GM19351 (cell line): ENCODE results near the gene CHST14.

Experiments used
- ATAC-seq: cut with Tn5 transposase; IDR thresholded peaks from one replicate; pipeline ENCODE4 v1.9.1; 2021; ENCODE audit warnings: mild to moderate bottlenecking, moderate library complexity; ENCODE audit not compliant: unreplicated experiment

CHST14 gene, protein sequence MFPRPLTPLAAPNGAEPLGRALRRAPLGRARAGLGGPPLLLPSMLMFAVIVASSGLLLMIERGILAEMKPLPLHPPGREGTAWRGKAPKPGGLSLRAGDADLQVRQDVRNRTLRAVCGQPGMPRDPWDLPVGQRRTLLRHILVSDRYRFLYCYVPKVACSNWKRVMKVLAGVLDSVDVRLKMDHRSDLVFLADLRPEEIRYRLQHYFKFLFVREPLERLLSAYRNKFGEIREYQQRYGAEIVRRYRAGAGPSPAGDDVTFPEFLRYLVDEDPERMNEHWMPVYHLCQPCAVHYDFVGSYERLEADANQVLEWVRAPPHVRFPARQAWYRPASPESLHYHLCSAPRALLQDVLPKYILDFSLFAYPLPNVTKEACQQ

DNA sequence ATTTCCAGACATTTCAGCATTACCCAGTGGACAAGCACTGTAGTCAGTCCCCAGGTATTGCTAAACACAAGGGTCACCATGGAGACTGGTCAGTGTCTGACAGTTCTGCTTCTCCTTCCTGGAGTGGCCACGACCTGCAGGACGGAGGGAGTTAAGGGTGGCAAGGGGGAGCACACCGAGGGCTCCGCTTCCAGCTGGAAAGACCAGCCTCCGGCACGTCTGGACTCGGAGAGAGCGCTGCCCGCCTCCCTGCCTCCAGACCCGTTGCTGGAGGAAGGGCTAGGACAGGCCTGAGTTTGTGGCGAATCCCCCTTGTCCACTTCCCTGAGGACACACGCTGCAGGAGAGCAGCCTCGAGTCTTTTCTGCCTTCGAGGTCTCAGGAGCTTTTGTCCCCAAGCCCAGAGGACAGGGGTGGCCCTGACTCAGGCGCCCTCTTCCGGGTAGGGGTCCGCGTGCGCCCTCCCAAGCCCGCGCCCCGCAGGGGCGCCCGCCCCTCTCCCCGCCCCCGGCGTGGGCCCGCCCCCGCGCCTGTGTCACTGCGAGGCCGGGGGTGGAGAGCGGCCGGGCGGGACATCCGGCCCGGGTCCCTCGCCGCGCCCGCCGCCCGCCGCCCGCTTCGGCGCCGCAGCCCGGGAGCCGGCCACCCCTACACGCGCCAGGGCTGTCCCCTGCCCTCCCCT, at the start of gene CHST14:
CHST14 (plus strand) TSS at position 562 of the 682 bp plus-strand sequence. CDS start 230 bp downstream, outside the sequence.
- peak; percentile 72 for ATAC-seq

DNA sequence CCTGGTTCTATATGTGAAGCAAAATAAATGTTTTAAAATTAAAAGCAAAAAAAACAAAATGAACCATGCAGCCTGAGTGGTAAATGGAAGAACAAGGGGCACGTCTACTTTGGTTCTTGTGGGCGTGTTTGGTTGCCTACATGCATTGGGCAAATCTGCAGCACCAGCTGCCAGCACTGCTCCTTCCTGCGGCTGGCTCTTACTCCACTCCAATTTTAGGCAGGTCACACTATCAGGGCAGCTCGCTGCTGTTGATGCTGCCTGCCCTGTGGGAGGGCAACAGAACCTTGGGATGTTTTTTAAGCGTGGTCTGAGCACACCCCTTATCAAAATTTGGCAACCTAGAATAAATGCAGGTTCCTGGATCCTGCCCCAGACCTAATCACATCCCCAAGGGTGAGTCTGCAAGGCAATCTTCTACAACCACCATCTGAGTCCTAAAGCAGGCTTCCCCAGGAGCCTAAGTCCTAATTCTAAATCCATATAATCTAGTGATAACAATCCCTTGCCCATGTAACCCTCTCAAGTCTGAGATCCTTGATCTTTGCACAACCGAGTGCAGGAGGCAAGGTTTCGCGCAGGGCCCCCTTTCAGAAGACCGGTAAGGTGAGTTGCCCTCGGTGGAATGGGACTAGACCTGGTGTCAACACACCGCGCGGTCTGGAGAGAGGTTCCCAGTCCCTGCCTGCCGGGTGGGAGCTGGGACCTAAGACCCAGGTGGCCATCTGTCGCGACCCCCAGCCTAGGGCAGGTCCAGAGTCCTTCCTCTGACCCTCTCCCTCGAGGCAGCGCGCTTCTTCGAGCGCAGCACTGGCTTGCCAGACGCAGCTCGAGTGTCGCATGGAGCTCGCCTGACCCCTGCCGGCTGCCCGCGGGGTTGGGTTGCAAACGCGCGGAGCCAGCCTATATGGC, 49.3 kb upstream of the CHST14 start:
- ATAC-seq, result peak; percentile 79

GRCh38 chr15:40424483-40425115, 46.2 kb upstream of the CHST14 start:
- ATAC-seq, result no peak

DNA sequence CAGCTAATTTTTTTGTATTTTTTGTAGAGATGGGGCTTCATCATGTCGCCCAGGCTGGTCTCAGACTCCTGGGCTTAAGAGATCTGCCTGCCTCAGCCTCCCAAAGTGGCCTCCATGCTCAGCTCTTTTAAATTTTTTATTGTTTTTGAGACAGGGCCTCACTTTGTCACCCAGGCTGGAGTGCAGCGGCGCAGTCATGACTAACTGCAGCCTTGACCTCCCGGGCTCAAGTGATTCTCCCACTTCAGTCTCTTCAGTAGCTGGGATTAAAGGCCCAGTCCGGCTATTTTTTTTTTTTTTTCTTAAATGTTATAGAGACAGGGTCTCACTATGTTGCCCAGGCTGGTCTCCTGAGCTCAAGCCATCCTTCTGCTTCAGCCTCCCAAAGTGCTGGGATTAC, 45.1 kb upstream of the CHST14 start:
- no peak for ATAC-seq

- no peak for ATAC-seq
These were observed 43.6 kb upstream of the CHST14 start for GRCh38 chr15:40427188-40427587.

- ATAC-seq, result no peak
These were observed 42.6 kb upstream of the CHST14 start for GRCh38 chr15:40428185-40428584.

GRCh38 chr15:40429068-40429710, 41.6 kb upstream of the CHST14 start:
- ATAC-seq, result no peak

DNA sequence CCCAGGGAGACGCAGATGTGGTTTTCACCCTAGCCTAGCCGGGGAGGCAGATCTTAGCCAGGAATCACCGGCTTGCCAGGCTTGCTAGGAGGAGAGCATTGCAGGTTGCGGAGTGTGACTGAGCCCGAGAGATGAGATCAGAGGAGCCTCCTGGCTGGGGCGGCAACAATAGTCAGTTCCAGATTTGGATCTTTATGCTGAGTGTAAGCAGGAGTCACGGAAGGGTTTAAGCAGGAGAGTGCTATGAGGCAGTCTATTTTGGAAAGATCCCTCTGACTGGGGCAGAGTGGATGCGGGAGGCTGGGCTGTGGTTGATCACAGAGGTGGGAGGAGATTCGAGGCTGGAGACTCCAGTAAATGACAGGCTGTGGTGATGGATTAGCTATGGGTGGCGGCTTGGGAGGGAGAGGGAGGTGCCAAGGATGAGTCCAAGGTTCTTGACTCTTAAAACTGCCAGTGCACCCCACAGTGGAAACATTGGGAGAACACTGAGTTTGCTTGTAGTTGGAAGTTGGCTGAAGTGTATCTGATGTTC, 40.4 kb upstream of the CHST14 start:
- no peak for ATAC-seq

- no peak for ATAC-seq
These were observed 35.6 kb upstream of the CHST14 start for GRCh38 chr15:40435023-40435709.

DNA sequence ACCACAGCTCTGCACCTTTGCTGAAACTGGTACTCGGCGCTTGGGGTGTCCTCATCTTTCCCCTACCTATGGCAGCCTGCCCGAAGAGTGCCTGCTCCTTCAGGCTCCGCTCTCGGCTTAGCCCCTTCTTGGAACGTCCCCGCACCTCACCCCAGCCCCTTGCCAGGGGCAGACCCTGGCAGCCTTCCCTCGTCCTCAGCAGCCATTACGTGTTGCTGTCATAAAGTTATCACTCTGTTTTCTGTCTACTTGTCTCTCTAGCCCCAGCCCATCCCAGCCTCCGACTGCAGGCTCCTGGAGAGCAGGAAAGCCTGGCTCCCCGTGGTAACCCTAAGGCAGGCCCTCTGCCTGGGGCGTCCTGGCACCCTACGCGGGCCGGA, 35.1 kb upstream of the CHST14 start:
- no peak for ATAC-seq

- no peak for ATAC-seq
These were observed 34.5 kb upstream of the CHST14 start for GRCh38 chr15:40436116-40436891.

DNA sequence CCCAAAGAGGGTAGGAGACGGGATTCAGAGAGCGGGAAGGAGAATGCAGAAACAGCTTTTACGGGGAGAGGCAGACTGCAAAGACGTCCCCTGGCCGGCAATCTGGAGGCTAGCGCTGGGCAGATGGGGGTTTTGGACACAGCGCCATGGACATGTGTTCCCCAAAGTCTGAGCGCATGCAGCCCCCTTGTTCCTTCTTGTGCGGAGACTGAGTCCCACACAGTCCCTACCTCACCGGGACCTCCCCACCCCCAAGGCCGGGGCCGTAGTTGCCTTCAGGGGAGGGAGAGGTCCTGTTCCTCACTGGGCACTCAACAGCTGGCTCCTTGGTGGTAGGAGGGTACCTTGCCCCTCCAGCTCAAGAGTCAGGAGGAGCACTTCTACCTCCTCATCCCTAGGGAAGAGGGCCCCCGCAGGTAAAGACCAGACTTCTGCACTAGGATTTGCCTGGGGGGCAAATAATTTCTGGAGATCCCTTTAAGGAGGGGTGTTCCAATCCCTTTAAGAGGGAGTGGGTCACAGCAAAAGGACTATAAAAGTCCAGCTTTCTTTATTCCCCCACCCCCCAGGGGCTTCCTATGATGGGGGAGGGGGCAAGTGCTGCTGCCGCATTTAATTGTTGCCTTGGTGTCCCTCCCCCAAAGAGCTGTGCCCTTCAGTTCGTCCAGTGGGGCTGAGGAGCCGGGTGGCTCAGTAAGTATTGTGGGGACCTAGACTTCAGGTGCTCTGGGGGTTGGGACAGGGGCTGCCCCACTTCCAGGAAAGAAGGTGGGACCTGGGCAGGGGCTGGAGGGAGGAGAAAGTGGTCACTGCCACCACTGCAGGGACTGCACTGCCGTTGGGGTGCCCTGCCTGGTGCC, 33.7 kb upstream of the CHST14 start:
- ATAC-seq, result no peak

GRCh38 chr15:40437752-40438687, 32.8 kb upstream of the CHST14 start:
- no peak for ATAC-seq

GRCh38 chr15:40438712-40439111, 32.1 kb upstream of the CHST14 start:
- no peak for ATAC-seq

GRCh38 chr15:40439461-40439959, 31.3 kb upstream of the CHST14 start:
- no peak for ATAC-seq

- no peak for ATAC-seq
These were observed 30.6 kb upstream of the CHST14 start for GRCh38 chr15:40439960-40440742.
